Ovary (tissue), 9 donors: ENCODE measurements around the gene USP6. TPM values are rescaled to one million over a fixed set of nuclear protein-coding genes. Genes with fewer than 3 reads are reported as not detected.
"Not testable (repeated sequence)": the region's sequence is repeated elsewhere in the genome, so short reads cannot be mapped to it uniquely, and the experiment has no call there.

Source experiments
- DNase-seq, 5 donors: peaks; one replicate each; pipeline ENCODE4 v3.0.0-alpha.2; 2019 to 2020
- H3K27ac ChIP-seq, 2 donors: fragments of 200-600 bp; one replicate each; pipeline versions ENCODE4 v1.5.1 to v1.8.0; 2019 to 2022
- H3K27me3 ChIP-seq: fragments of 200-600 bp; one replicate; pipeline ENCODE4 v1.8.0; 2022
- H3K36me3 ChIP-seq: fragments of 200-600 bp; sonication (generic); one replicate; pipeline ENCODE4 v1.5.1; 2019
- H3K4me1 ChIP-seq: one replicate; pipeline ENCODE4 v1.8.1; 2013; ENCODE audit warnings: mild to moderate bottlenecking, moderate library complexity; ENCODE audit not compliant: insufficient read depth
- H3K4me3 ChIP-seq: fragments of 200-600 bp; sonication (generic); one replicate; pipeline ENCODE4 v1.5.1; 2017
- H3K9me3 ChIP-seq, 2 donors: fragments of 200-600 bp in 1 of 2; sonication (generic) in 1 of 2; one replicate each; pipeline versions ENCODE4 v1.5.1 to v1.8.1; 2013 to 2019; ENCODE audit warnings: mild to moderate bottlenecking in 1 of 2, moderate library complexity in 1 of 2
- EP300 ChIP-seq: sonication (generic); formaldehyde crosslinking; IDR thresholded peaks from one replicate; pipeline ENCODE4 v1.6.1; 2017; ENCODE audit warnings: antibody characterized with exemption
- POLR2A ChIP-seq: fragments of 450-650 bp; IDR thresholded peaks from one replicate; pipeline ENCODE4 v1.6.1; 2017; ENCODE audit warnings: antibody characterized with exemption, mild to moderate bottlenecking, moderate library complexity
- WGBS, 3 donors: extraction: QIAGEN DNeasy Blood & Tissue Kit in 1 of 3; methylation state at CpG; one replicate each; pipeline versions ENCODE4 v1.1.5 to v1.1.7; 2013 to 2017; 5-methylcytosine and 5-hydroxymethylcytosine counted together
- intact Hi-C, 4 donors: fragments of 100-400 bp; cut with DNase I; formaldehyde crosslinking; loops; one replicate each; pipeline versions ENCODE4 v1.11.0 to v1.15.1; 2022 to 2023
- polyA plus RNA-seq, 2 donors: library from polyadenylated mRNA; stranded (reverse); fragments of 200-250 nt in 1 of 2; fragments of 350-450 nt in 1 of 2; fragmentation: Illumina TruSeq in 1 of 2; extraction: RNeasy Lipid Tissue Mini Kit (QIAGEN cat#74804) in 1 of 2; gene quantifications; one replicate each; pipeline ENCODE4 v1.2.3, GENCODE V29; 2013 to 2014
- total RNA-seq, 7 donors: library from RNA; depleted of rRNA in 2 of 7; stranded (reverse); fragments of >200 nt in 2 of 7; fragmentation: NEBNext Ultra II Directional in 3 of 7; extraction: Animal tissue kit (Norgen Biotek cat#: 25700) in 3 of 7; gene quantifications; one replicate each; pipeline versions ENCODE4 v1.1.0 to v1.2.4, GENCODE V29; 2016 to 2023
- TF ChIP-seq, protein P1 (sequence below), 3 donors: fragments of 450-650 bp in 2 of 3; fragments of 200-600 bp in 1 of 3; IDR thresholded peaks; one replicate each; pipeline versions ENCODE4 v1.5.1 to v1.8.0; 2016 to 2022; ENCODE audit warnings: antibody characterized with exemption in 3 of 3, mild to moderate bottlenecking in 1 of 3
- donor health status: DM: no; HTN: no; CAD: no; lungs with moderate emphysema.
- donor health status: DM: no; HTN: no; CAD: no.
- donor health status: Bipolar disorder and iron deficiency.
- donor health status: DM: yes; HTN: yes; CAD: no.
- donor health status: DM: no; HTN: no; CAD: no.
- donor health status: DM: yes; HTN: yes; CAD: no.

The USP6 gene
- total and polyA plus RNA-seq, 9 donors = under 0.01 to 2.0 (median 0.68) TPM

GRCh38 chr17:5135726-5136579, 20.1 kb downstream of the USP6 start:
- H3K27ac ChIP-seq = no peak overlapping the region
- H3K27me3 ChIP-seq = no peaks in the 10 kb centered on the region
- DNase-seq = no peak
- no peak for TF ChIP-seq EP300
- TF ChIP-seq, protein P1, sequence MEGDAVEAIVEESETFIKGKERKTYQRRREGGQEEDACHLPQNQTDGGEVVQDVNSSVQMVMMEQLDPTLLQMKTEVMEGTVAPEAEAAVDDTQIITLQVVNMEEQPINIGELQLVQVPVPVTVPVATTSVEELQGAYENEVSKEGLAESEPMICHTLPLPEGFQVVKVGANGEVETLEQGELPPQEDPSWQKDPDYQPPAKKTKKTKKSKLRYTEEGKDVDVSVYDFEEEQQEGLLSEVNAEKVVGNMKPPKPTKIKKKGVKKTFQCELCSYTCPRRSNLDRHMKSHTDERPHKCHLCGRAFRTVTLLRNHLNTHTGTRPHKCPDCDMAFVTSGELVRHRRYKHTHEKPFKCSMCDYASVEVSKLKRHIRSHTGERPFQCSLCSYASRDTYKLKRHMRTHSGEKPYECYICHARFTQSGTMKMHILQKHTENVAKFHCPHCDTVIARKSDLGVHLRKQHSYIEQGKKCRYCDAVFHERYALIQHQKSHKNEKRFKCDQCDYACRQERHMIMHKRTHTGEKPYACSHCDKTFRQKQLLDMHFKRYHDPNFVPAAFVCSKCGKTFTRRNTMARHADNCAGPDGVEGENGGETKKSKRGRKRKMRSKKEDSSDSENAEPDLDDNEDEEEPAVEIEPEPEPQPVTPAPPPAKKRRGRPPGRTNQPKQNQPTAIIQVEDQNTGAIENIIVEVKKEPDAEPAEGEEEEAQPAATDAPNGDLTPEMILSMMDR (IDR thresholded peaks at IDR 0.05) = no peak
- no peak for TF ChIP-seq POLR2A
- no peaks in the 10 kb centered on the region for H3K36me3 ChIP-seq
- intact Hi-C loops = no loop called here
- H3K9me3 ChIP-seq = no peaks in the 10 kb centered on the region
- WGBS, 3 donors = 82 to 86% (median 83%) methylated on average over 14 of the region's 14 CpGs
- H3K4me1 ChIP-seq = no peaks in the 10 kb centered on the region
- no peak overlapping the region for H3K4me3 ChIP-seq

GRCh38 chr17:5136580-5137412, 21.0 kb downstream of the USP6 start:
- 84% methylated on average over 11 to 14 of the region's 14 CpGs for WGBS, 3 donors
- not testable (repeated sequence) for DNase-seq

DNA sequence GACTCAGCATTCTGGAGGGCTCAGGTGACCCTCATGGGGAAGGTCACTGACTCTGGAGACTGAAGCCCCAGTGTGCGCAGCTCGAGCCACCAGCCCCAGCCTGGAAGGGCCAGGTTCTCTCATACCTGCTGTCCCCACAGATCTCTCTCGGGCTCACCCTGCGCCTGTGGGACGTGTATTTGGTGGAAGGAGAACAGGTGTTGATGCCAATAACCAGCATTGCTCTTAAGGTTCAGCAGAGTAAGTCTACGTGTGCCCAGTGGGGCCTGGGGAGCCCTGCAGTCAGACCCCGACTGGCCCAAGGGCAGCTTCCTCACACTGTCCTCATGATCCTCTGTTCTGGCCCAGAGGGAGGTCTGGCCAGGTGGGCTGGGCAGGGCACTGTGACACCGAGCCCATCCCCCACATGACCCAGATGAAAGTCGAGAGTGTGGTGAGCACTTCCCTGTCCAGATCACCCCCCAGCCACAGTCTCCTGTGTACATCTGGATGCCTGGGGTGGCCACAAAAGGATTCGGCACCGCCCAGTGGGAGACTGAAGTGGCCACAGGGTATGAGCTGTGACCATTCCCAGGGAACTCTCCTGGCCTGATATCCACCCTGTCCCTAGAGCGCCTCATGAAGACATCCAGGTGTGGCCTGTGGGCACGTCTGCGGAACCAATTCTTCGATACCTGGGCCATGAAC, 21.8 kb downstream of the USP6 start:
- H3K27ac ChIP-seq, intact Hi-C loops, DNase-seq, H3K4me3 ChIP-seq, H3K27me3 ChIP-seq, H3K4me1 ChIP-seq, H3K36me3 ChIP-seq, H3K9me3 ChIP-seq: not testable (repeated sequence)
- 91 to 98% (median 97%) methylated on average over 11 to 15 of the region's 15 CpGs for WGBS, 3 donors

More at GRCh38 chr17:5136580-5137412, 21.0 kb downstream of the USP6 start:
- H3K27me3 ChIP-seq, H3K9me3 ChIP-seq, H3K27ac ChIP-seq, intact Hi-C loops, H3K4me1 ChIP-seq, H3K4me3 ChIP-seq, H3K36me3 ChIP-seq: not testable (repeated sequence)

DNA sequence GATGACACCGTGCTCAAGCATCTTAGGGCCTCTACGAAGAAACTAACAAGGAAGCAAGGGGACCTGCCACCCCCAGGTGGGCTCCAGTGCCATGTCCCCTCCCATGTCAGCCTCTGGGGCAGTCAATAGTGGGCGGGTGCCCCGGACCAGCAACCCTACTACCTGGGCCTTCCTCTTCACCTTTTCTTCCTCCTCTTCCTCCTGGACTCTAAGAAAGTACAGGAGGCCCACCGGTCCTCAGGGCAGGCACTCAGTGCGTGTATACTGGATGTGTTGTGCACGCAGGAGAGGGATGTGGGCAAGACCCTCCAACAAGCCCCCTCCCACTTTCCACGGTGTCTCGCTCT, 22.3 kb downstream of the USP6 start:
- H3K4me3 ChIP-seq, H3K4me1 ChIP-seq, H3K36me3 ChIP-seq, DNase-seq, H3K27ac ChIP-seq, H3K27me3 ChIP-seq, intact Hi-C loops, H3K9me3 ChIP-seq: not testable (repeated sequence)
- WGBS, 3 donors = 86 to 89% (median 88%) methylated on average over 9 of the region's 9 CpGs

GRCh38 chr17:5138616-5139457, 23.0 kb downstream of the USP6 start:
- H3K27me3 ChIP-seq = no peaks in the 10 kb centered on the region
- WGBS, 3 donors = 76 to 81% (median 76%) methylated on average over 24 of the region's 24 CpGs
- no peaks in the 10 kb centered on the region for H3K36me3 ChIP-seq
- H3K9me3 ChIP-seq = no peaks in the 10 kb centered on the region
- no peaks in the 10 kb centered on the region for H3K4me1 ChIP-seq
- no peak for DNase-seq
- no peak overlapping the region for H3K27ac ChIP-seq
- intact Hi-C loops = no loop called here
- TF ChIP-seq, protein P1 (IDR thresholded peaks at IDR 0.05) = no peak
- TF ChIP-seq POLR2A (no peak), EP300 (no peak)
- H3K4me3 ChIP-seq = no peak overlapping the region
